Chondrocyte (in vitro differentiated cells): ENCODE results near the gene RAD51. TPM values are rescaled to one million over a fixed set of nuclear protein-coding genes. Genes with fewer than 3 reads are reported as not detected.
A peak's percentile ranks its signal among the peaks of the same experiment; 100 is the strongest.
"Not testable (repeated sequence)": the region's sequence is repeated elsewhere in the genome, so short reads cannot be mapped to it uniquely, and the experiment has no call there.

Source experiments
- DNase-seq: peaks from one replicate; pipeline ENCODE4 v3.0.0; 2021; ENCODE audit warnings: mixed read lengths, low spot score
- H3K27ac Mint-ChIP-seq: one replicate; pipeline ENCODE4 v1.8.0; 2021; ENCODE audit warnings: mild to moderate bottlenecking, moderate library complexity, mixed read lengths; ENCODE audit not compliant: unreplicated experiment
- H3K27me3 Mint-ChIP-seq: 2 replicates; pipeline ENCODE4 v1.8.0; 2021; ENCODE audit warnings: low read depth, mixed read lengths
- H3K36me3 Mint-ChIP-seq: 2 replicates; pipeline ENCODE4 v1.8.0; 2021; ENCODE audit warnings: low read depth, mixed read lengths
- H3K4me1 Mint-ChIP-seq: 2 replicates; pipeline ENCODE4 v1.8.0; 2021; ENCODE audit warnings: low read depth, mild to moderate bottlenecking, mixed read lengths
- H3K4me3 Mint-ChIP-seq: one replicate; pipeline ENCODE4 v1.8.0; 2021; ENCODE audit warnings: mild to moderate bottlenecking, moderate library complexity, mixed read lengths; ENCODE audit not compliant: unreplicated experiment
- H3K9me3 Mint-ChIP-seq: 2 replicates; pipeline ENCODE4 v1.8.0; 2021; ENCODE audit warnings: low read depth, mixed read lengths
- long read RNA-seq: library from polyadenylated mRNA; stranded (forward); transcript quantifications from one replicate; pipeline ENCODE4 v2.0.0, GENCODE V29; 2021
- total RNA-seq: library from RNA; stranded (reverse); gene quantifications from 3 replicates; pipeline ENCODE4 v1.2.1, GENCODE V29; 2021
- TF ChIP-seq, protein P1 (sequence below): fragments of 200-600 bp; sonication (generic); IDR thresholded peaks from 2 replicates; pipeline ENCODE4 v1.5.0; 2021; ENCODE audit warnings: antibody characterized with exemption, mild to moderate bottlenecking, moderate library complexity

The RAD51 gene
- 6.9 to 13.0 TPM (median 9.4 TPM) in 3 replicates for total RNA-seq
- long read RNA-seq, transcript RAD51-201 (10 exons, 2,449 nt), result major isoform, 6 of 7 reads
- long read RNA-seq, partial matches to known transcripts, result 0 of 7 reads
- long read RNA-seq, other reads (novel, unspliced or antisense), result 1 of 7 reads

DNA sequence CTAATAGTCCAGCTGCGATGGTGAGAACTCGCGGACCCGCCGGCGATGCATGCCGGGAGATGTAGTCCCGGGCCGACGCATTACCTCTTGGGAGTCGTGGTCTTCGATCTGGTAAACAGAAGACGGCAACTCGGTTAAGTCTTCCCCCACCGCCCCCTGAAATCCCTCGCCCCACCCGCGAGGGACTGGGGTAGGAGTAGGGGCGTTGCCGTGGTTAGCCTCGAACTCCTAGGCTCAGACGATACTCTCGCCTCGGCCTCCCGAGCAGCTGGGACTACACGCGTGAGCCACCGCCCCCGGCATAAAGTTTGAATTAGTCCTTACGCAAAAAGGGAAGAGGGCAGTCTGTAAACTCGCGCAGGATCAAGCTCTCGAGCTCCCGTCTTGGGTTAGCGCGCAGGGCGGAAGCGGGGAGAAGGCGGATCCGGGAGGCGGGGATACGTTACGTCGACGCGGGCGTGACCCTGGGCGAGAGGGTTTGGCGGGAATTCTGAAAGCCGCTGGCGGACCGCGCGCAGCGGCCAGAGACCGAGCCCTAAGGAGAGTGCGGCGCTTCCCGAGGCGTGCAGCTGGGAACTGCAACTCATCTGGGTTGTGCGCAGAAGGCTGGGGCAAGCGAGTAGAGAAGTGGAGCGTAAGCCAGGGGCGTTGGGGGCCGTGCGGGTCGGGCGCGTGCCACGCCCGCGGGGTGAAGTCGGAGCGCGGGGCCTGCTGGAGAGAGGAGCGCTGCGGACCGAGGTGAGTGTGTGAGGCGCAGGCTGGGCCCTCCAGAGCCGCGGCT lies at the start of gene RAD51:
TSS of gene RAD51 (plus strand) at position 487 of the 781 bp plus-strand sequence. CDS start 3,585 bp downstream, outside the sequence.
- Mint-ChIP-seq H3K9me3 (no peaks in the 10 kb centered on the region), H3K4me3 (peak within 1 kb of the TSS; percentile 97), H3K36me3 (peaks cover 2% of the 10 kb centered on the region), H3K4me1 (peaks cover 13% of the 10 kb centered on the region), H3K27ac (peak within 1 kb of the TSS; percentile 96), H3K27me3 (no peaks in the 10 kb centered on the region)
- TF ChIP-seq, protein P1, sequence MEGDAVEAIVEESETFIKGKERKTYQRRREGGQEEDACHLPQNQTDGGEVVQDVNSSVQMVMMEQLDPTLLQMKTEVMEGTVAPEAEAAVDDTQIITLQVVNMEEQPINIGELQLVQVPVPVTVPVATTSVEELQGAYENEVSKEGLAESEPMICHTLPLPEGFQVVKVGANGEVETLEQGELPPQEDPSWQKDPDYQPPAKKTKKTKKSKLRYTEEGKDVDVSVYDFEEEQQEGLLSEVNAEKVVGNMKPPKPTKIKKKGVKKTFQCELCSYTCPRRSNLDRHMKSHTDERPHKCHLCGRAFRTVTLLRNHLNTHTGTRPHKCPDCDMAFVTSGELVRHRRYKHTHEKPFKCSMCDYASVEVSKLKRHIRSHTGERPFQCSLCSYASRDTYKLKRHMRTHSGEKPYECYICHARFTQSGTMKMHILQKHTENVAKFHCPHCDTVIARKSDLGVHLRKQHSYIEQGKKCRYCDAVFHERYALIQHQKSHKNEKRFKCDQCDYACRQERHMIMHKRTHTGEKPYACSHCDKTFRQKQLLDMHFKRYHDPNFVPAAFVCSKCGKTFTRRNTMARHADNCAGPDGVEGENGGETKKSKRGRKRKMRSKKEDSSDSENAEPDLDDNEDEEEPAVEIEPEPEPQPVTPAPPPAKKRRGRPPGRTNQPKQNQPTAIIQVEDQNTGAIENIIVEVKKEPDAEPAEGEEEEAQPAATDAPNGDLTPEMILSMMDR, result peak; percentile 16
- DNase-seq, result peak; percentile 98

DNA sequence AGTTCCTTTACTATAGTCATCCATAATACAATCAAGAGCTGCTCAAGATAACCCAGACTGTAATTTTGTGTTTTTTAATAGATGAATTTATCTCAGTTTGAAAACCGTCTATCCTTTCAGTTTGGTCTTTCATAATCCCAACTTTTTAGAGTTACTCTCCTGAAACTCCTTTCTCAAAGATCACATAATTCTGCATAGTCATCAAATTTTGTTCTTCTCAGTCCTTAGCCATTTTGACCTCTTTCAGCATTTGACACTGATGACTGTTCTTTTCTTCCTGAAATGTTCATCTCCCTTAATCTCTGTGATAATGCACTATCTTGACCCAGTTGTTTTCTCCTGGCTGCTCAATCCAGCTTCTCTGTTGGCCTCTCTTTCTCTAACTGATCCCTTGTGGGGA lies 47.5 kb upstream of the RAD51 start:
- Mint-ChIP-seq H3K27me3 (no peaks in the 10 kb centered on the region), H3K27ac (no peak overlapping the region), H3K36me3 (no peaks in the 10 kb centered on the region), H3K9me3 (no peaks in the 10 kb centered on the region), H3K4me1 (peaks cover 3% of the 10 kb centered on the region), H3K4me3 (no peak overlapping the region)
- TF ChIP-seq, protein P1, result no peak
- no peak for DNase-seq

DNA sequence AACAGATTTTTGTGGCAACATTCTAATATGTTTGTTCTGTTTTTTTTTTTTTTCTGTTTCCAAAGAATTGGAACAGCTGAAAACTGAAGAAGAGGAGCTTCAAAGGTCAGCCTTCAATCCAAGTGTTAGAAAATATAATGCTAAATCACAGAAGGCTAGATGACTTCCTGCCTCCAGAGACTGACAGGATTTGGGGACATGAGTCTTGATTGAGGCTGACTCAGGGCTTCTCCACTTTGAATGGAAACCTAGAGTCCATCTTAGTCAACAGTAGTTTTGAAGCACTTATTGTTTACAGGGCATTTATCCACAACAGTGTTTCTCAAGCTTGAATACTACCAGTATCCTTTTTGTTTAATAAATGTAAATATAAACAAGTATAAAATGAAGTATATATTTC lies 44.5 kb upstream of the RAD51 start:
- Mint-ChIP-seq H3K4me1 (peaks cover 1% of the 10 kb centered on the region), H3K27ac (no peak overlapping the region), H3K4me3 (no peak overlapping the region), H3K9me3 (no peaks in the 10 kb centered on the region), H3K27me3 (no peaks in the 10 kb centered on the region), H3K36me3 (no peaks in the 10 kb centered on the region)
- TF ChIP-seq, protein P1, result no peak
- DNase-seq, result no peak

DNA sequence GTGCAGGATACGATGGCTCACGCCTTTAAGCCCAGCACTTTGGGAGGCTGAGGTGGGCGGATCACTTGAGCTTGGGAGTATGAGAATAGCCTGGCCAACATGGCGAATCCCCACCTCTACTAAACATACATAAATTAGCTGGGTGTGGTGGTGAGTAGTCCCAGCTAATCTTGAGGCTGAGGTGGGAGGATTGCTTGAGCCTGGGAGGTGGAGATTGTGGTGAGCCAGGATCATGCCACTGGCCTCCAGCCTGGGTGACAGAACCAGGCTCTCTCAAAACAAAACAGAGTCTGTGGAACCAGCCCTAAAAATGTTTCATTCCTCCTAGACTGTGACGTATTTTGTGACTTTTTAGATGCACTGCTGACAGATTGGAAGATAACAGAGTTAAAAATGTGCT lies 34.3 kb upstream of the RAD51 start:
- H3K36me3 Mint-ChIP-seq, result no peaks in the 10 kb centered on the region
- H3K4me3 Mint-ChIP-seq, result no peak overlapping the region
- no peaks in the 10 kb centered on the region for H3K27me3 Mint-ChIP-seq
- no peak overlapping the region for H3K27ac Mint-ChIP-seq
- H3K4me1 Mint-ChIP-seq, result no peaks in the 10 kb centered on the region
- no peaks in the 10 kb centered on the region for H3K9me3 Mint-ChIP-seq
- DNase-seq, result no peak
- TF ChIP-seq, protein P1, result no peak

DNA sequence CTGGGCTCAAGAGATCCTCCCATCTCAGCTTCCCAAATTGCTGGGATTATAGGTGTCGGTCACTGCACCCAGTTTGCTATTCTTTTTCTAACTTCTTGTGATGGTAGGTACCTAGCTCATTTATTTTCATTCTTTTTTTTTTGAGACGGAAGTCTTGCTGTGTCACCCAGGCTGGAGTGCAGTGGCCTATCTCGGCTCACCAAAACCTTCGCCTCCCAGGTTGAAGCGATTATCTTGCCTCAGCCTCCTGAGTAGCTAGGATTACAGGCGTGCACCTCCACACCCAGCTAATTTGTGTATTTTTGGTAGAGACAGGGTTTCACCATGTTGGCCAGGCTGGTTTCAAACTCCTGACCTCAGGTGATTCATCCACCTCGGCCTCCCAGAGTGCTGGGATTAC lies 30.1 kb upstream of the RAD51 start:
- H3K27ac Mint-ChIP-seq, result no peak overlapping the region
- peaks cover 3% of the 10 kb centered on the region for H3K9me3 Mint-ChIP-seq
- TF ChIP-seq, protein P1, result no peak
- no peaks in the 10 kb centered on the region for H3K27me3 Mint-ChIP-seq
- H3K4me3 Mint-ChIP-seq, result no peak overlapping the region
- no peak for DNase-seq
- H3K4me1 Mint-ChIP-seq, result no peaks in the 10 kb centered on the region
- no peaks in the 10 kb centered on the region for H3K36me3 Mint-ChIP-seq

DNA sequence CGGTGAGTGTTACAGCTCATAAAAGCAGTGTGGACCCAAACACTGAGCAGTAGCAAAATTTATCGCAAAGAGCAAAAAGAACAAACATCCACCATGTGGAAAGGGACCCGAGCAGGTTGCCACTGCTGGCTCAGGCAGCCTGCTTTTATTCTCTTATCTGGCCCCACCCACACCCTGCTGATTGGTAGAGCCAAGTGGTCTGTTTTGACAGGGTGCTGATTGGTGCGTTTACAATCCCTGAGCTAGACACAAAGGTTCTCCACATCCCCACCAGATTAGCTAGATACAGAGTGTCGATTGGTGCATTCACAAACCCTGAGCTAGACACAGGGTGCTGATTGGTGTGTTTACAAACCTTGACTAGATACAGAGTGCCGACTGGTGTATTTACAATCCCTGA lies 18.7 kb upstream of the RAD51 start:
- H3K4me3 Mint-ChIP-seq, H3K27ac Mint-ChIP-seq: not testable (repeated sequence)

DNA sequence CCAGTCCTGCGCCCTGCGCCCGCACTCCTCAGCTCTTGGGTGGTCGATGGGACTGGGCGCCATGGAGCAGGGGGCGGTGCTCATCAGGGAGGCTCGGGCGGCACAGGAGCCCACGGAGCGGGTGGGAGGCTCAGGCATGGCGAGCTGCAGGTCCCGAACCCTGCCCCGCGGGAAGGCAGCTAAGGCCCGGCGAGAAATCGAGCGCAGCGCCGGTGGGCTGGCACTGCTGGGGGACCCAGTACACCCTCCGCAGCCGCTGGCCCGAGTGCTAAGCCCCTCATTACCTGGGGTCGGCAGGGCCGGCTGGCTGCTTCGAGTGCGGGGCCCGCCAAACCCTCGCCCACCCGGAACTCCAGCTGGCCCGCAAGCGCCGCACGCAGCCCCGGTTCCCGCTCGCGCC lies 18.1 kb upstream of the RAD51 start:
- H3K27ac Mint-ChIP-seq, H3K9me3 Mint-ChIP-seq, H3K27me3 Mint-ChIP-seq, H3K36me3 Mint-ChIP-seq, H3K4me3 Mint-ChIP-seq, DNase-seq, H3K4me1 Mint-ChIP-seq: not testable (repeated sequence)

More for the DNA sequence above, 18.7 kb upstream of the RAD51 start:
- H3K36me3 Mint-ChIP-seq, DNase-seq, H3K27me3 Mint-ChIP-seq, H3K9me3 Mint-ChIP-seq, H3K4me1 Mint-ChIP-seq: not testable (repeated sequence)
